ENCODE data around the gene SNX25. TPM values are rescaled to one million over a fixed set of nuclear protein-coding genes. Genes with fewer than 3 reads are reported as not detected.

The SNX25 gene
- total and polyA plus RNA-seq, 2 experiments from 2014 or later, result 6.9 to 25.0 TPM

DNA sequence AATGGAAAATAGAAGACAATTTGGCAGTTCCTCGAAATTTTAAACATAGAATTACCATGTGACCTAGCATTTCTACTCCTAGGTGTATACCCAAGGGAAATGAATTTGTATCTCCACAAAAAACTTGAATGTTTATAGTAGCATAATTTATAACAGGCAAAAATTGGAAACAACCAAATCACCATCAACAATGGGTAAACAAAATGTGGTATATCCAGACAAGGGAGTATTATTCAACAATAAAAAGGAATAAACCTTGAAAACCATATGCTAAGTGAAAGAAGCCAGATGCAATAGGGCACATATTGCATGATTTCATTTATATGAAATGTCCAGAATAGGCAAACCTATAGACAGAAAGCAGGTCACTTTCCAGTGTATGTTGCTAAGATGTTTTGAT lies 83.8 kb downstream of the SNX25 start:
- H3K27me3 Mint-ChIP-seq (ENCODE audit: insufficient read depth, low read depth, poor library complexity), result no peaks in the 10 kb centered on the region
- DNase-seq (ENCODE audit: low spot score), result no peak
- peaks cover 3% of the 10 kb centered on the region; the same call in 1 of the 2 replicates for H3K36me3 ChIP-seq (ENCODE audit: insufficient read depth)

More for the DNA sequence above, 83.8 kb downstream of the SNX25 start:
- no peak overlapping the region for H3K4me3 ChIP-seq
- H3K36me3 Mint-ChIP-seq (ENCODE audit: low read depth), result peaks cover 17% of the 10 kb centered on the region; the same call in 2 of the 3 replicates
- no peak overlapping the region for H3K4me2 ChIP-seq
- no peaks in the 10 kb centered on the region for H3K9me3 Mint-ChIP-seq
- peaks cover 29% of the 10 kb centered on the region for H3K4me1 Mint-ChIP-seq
- H3K27me3 ChIP-seq (ENCODE audit: insufficient read depth), result no peaks in the 10 kb centered on the region
- peaks cover 11% of the 10 kb centered on the region for H3K9me2 ChIP-seq (ENCODE audit: insufficient read depth)
- H3F3A ChIP-seq (replicated peaks; ENCODE audit: low read depth), result no peaks in the 10 kb centered on the region
- H3K79me2 ChIP-seq (replicated peaks; ENCODE audit: insufficient read depth), result no peaks in the 10 kb centered on the region
- TF ChIP-seq CREB1 (CRISPR knock-in tag; IDR thresholded peaks at IDR 0.05; ENCODE audit: low read depth) (no peak), EZH2phosphoT487 (IDR thresholded peaks at IDR 0.05; ENCODE audit: unreplicated experiment) (no peak), JUNB (IDR thresholded peaks at IDR 0.05; ENCODE audit: unreplicated experiment) (no peak), STAT1 (IDR thresholded peaks at IDR 0.05; ENCODE audit: unreplicated experiment) (no peak), ZNF114 (CRISPR knock-in tag; IDR thresholded peaks at IDR 0.05) (no peak), POLR2AphosphoS5 (IDR thresholded peaks at IDR 0.05; ENCODE audit: low read depth) (no peak), ZNF331 (CRISPR knock-in tag; IDR thresholded peaks at IDR 0.05; ENCODE audit: low read depth) (no peak), ZNF462 (CRISPR knock-in tag; IDR thresholded peaks at IDR 0.05) (no peak)
- TF ChIP-seq, protein P1, sequence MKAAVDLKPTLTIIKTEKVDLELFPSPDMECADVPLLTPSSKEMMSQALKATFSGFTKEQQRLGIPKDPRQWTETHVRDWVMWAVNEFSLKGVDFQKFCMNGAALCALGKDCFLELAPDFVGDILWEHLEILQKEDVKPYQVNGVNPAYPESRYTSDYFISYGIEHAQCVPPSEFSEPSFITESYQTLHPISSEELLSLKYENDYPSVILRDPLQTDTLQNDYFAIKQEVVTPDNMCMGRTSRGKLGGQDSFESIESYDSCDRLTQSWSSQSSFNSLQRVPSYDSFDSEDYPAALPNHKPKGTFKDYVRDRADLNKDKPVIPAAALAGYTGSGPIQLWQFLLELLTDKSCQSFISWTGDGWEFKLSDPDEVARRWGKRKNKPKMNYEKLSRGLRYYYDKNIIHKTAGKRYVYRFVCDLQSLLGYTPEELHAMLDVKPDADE (IDR thresholded peaks at IDR 0.05), result no peak
- H2AFZ ChIP-seq, result no peak overlapping the region
- no peak overlapping the region for H3K27ac Mint-ChIP-seq
- no peak overlapping the region for H3K27ac ChIP-seq (ENCODE audit: low read depth)
- peaks cover 7% of the 10 kb centered on the region for H3K4me1 ChIP-seq (ENCODE audit: insufficient read depth)
- H3K4me3 Mint-ChIP-seq, result no peak overlapping the region
- no peaks in the 10 kb centered on the region for H4K20me1 ChIP-seq (replicated peaks; ENCODE audit: insufficient read depth)
- ATAC-seq, result no peak

Measured in GM23338 (cell line).